CD4-positive, alpha-beta T cell treated with Interleukin-10 for 1 hour (primary cell): ENCODE measurements around the gene THRB.
"Not testable (repeated sequence)": the region's sequence is repeated elsewhere in the genome, so short reads cannot be mapped to it uniquely, and the experiment has no call there.

Experiments used
- DNase-seq: peaks from one replicate; pipeline ENCODE4 v3.0.0-alpha.2; 2020

THRB gene

DNA sequence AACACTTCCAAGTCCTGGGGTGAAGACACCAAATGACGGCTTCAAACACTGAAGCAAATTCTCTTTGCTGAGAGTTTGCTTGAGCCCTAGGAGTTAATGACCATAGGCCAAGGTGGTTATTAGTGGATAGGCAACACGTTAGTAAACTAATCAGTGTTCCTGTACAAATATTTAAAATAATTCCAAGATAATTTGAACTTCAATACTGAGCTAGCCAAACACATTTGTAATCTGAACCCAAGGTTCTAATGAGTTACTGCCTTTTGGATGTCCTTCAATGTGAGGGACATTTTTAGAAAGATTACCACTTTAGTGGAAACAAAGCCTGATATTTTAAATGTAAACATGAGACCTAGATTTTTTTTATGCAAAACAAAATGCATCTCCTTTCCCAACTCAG lies 94.6 kb downstream of the THRB start:
- no peak for DNase-seq

DNA sequence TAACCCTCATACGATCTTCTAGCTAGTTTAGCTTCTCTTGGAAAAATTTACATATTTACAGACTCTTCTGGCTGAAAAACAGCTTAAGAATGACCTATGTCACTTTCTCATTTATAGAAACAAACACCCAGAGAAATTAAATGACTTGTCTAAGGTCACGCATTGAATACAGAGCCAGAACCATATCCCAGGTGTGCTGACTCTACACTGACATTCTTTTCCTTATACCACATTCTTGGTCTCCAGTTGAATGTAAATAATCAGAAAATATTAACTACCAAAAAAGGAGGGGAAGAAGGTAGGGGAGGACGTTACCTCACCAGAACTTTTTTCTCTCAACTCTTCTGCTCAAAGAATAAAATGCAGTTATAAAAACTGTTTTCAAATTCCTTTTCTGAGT lies 95.0 kb downstream of the THRB start:
- DNase-seq: no peak

DNA sequence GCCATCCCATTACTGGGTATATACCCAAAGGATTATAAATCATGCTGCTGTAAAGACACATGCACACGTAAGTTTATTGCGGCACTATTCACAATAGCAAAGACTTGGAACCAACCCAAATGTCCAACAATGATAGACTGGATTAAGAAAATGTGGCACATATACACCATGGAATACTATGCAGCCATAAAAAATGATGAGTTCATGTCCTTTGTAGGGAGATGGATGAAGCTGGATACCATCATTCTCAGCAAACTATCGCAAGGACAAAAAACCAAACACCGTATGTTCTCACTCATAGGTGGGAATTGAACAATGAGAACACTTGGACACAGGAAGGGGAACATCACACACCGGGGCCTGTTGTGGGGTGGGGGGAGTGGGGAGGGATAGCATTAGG lies 95.9 kb downstream of the THRB start:
- DNase-seq: not testable (repeated sequence)

DNA sequence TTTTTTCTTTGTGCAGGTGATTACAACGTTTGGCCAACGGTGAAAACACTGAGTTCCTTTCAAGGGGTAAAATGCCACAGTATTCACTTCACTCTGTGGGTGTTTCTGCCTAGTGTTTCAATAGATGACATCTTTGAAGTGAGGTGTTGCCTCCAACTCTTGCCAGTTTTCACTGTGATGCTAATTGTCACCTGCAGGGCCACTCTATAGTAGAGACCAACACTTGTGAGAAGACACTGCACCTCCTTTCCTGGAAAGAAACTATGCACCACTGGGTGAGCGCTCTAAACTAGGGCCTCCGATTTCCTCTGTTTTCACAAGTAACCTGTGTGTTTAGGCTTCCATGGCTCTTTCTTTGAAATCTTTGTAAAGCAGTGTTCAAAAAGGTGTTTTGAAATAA lies 98.3 kb downstream of the THRB start:
- DNase-seq: no peak

DNA sequence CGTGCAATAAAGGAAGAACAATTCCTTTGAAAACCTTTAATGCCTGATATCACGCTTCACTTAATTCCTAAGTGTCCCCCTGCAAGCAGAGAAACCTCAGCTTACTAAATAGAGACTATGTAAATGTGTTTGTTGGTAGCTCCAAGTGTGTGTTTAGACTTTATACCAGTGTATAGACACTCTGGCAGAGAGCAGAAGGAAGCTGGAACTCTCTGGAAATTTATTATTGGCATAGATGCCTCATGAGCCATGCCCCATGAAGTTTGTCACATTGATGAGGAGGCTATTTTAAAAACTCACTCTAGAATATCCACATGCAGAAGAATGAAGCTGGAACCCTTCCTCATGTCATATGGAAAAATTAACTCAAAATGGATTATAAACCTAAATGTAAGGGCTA lies 99.9 kb downstream of the THRB start:
- DNase-seq: no peak

DNA sequence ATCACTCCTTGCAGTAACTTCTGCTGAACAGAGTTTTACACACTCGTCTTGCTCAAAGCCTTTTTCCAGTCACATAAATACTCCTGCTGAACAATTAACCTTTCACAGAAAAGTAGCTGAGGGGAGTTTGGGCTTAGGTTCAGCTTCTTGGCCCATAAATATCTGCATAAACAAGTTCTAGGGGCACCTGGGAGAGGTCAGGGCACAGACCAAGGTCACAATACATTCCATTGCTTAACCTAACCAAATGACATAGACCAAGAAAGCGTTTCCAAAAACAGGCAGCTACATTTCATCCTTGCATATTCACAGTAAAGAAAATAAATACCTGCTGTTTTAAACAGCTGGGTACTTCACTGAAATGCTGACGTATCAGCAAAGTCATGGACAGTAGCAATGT lies 101.3 kb downstream of the THRB start:
- no peak for DNase-seq

DNA sequence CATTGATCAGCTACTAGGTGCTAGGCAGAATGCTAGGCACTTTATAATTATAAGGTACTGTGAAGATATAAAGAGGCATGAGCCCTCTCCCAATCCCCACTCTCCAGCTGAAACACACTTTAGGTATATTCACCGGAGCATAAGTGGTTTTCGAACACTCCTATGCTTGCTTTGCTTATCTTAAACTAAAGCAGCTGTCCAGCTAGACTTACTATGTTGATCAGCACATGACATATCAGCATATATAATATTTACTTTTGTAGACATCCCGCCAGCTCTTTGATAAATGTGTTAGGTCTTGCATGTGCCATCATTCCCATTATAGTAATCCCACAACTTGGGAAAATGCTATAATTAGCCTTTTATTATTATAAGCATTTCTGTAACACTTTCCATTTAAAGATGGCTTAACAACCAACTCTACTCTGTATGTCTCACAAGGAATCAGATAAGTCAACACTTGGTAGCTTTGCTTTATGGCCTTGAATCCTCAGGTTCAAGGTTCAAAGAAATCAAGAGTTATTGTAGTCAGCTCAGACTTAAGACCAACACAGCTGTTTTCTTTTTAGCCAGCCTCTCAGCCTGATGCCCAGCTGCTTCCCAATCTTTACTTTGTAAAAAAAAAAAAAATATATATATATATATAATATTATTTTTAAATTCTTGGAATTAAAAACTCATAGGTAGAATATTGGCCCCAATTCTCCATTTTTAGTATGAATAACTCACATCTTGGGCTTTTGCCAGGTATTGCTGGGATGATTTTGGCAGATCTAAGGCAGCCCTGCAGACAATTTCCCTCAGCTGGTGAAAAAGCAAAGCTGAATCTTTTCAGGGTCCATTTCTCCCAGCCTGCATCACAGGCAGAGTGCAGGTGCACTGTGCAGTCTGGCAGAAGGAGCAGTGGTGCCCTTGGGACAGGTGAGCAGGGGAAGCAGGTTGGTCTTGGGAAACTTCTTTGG lies 104.2 kb downstream of the THRB start:
- no peak for DNase-seq

DNA sequence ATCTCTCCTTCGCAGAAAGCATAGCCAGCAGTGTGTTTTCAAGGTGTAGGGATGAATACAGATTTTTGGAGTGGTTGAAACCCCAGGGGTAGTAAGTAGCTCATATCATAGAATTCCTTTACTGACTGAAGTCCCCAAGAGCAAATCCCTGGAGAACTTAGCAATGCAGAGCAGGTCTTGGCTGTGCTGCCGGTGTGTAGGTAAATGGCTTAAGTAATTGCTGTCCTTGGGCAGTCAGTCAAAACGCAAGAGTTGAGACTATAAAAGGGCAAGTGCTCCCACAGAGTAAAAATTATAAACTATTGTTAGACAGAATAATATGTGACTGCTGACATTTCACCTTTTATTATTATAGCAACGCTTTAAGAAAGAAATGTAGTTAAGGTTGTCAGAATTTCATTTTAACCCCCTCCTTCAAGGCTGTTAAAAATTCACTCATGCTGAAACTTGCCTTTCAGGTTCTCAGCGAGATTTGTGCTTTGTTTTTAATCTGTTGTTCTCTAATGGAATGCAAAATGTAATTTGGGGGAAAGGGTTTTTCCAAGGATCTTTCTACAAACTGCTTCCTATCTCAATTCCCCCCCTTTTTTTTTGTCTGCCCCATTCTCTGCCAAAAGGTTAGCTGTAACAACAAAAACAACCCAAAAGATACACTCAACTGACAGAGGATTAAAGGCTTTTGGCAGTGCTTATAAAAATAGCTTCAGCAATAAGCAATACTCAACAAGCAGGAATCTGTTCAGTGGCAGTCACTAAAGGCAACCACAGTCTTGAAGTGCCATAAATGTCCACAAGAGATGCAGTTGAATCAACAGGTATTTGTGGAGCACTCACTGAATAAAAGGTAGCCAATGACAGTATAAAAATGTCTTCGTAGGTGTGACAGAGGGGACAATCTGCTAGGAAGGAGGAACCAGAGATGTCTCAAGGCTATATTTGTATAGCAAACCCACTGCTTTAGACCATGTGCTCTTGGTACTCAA lies 105.3 kb downstream of the THRB start:
- DNase-seq: no peak

DNA sequence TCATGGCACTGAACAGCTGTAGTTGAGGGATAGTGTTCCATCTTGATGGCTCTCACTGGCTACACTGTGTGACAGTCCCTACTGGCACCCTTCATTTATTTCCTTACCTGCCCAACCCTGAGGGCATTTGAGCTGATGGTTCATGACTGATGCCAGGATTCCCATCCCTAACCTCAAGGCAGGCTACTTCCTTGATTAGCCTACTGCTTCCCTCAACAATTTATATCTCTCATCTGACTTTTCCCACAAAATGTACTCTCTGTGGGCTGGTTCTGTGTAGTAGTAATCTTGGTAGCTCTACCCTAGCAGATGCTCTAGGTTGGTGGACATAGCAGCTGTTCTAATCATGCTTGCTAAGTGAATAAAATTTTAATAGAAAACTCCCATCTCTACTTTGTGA lies 106.0 kb downstream of the THRB start:
- no peak for DNase-seq

DNA sequence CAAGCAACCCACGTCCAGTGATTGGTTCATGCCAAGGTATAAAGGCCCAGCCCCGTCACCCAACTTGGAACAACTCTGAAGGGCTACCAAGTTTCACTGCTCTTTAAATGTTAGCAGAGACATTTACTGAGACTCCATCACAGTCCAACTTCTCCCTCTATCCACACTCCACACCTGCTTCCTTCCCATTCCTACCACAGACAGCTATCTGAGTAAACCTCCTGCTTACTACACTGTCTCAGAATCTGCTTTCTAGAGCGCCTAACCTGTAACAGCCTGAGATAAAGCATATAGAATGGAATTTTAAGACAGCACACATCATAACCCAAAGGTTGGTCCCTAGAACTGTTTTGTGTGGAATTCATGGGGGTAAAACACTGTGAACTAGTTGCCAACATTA lies 106.5 kb downstream of the THRB start:
- no peak for DNase-seq

DNA sequence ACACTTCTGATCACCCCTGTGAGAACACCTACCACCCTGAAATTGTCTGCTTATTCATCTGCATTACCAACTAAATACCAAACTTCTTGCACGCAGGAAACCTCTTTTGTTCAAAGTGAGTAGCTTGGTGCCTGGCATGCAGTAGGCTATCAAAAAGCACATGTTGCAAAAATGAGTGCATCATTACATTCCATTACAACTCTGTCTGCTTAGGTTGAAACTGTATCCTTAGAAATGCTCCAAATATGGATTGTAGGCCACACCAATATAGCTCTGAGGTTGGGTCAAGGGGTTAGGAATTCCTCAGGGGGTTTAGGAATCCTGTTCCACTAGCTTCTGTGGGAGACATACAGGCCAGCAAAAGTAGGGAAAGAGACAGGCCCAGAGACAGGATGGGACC lies 107.2 kb downstream of the THRB start:
- no peak for DNase-seq

DNA sequence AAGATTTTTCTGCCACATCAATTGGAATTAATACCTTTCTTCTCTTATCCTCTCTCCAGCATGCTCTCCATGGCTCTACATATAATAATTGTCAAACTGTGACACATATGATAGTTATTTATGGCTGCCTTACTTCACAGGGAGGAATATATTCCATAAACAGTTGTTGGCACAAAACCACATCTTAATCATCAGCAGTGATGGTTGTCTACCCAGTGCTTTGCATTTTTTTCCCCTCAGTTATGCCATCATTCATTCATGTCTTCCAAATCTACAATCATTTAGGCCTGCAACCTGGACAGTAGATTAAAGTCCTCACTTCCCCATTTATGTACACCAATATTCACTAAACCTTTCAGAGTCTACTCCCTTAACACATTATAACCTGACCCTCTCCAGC lies 107.7 kb downstream of the THRB start:
- no peak for DNase-seq

DNA sequence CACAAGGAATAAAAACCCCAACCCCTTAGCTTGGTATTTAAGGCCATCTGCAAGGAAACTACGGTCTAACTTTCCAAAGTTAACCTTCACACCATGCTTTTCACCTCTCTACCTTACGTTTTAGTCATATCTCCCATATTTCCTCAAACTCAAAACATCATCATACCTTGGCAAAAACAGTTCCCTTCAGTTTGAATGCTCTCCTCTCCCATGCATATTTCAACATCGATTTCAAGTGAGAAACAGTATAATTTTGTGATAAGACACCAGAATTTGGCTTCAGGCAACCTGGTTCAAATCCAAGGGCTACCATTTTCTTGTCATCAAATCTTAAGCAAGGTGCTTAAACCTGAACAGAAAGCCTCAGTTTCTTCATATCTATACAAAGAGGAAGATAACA lies 108.2 kb downstream of the THRB start:
- no peak for DNase-seq

DNA sequence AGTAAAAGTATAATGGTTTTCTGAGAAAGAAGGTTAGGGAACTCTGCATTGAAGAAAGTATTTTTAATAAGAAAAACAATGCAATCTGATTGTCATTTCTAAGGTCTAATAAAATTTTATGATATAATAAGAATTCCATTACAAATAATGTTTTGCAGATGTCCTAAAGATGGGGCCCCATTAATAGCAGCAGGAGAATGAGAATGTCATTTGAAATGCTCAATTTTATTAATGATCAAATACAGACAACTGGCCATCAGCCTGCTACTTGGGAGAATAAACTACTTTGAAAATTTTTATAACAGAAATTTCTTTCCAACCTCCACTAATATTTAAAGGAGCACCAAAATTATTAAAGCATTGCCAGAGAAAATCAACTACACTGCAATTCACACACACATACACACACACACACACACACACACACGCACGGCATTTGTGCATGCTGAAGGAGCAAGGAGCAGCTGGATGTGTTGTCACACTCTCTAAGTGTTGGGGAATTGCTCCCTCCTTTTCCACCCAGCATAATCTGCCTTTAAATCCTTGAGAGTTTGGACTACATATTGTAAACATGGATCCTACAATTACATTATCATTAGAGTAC lies 109.5 kb downstream of the THRB start:
- DNase-seq: no peak

DNA sequence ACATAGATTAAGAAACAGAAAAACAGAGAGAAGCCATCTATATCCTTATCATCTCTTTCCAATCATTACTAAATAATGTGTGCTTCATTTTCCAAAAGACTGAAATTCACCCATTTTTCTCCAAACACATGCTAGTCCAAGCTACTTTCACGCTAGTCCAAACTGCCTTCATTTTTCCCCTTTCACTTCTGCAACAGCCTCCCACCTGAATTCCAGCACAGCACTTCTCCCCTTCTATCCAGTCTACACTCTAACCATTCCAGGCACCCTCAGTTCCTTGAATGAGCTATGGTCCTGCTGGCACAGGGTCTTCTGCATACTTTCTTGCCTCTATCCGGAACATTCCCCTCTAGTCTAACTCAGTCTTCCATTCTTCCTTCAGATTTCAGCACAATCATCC lies 112.0 kb downstream of the THRB start:
- no peak for DNase-seq

DNA sequence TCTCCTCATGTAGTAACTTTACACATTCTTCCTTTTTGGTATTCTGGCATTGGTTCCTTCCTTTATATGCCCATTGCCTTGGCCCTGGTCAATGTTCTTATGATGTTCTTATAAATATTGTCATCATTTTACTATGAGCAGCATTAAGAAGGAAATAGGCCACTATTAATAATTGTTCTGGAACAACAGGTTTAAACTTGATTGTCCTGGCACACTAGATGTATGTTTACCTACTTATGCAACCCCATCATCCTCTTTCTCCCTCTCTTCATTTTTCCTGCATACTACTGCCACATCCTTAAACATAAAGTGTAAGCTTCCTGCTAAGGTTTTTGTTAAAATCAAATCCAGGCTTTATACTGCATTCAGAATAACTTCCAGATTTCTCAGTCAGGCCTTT lies 114.7 kb downstream of the THRB start:
- DNase-seq: no peak

DNA sequence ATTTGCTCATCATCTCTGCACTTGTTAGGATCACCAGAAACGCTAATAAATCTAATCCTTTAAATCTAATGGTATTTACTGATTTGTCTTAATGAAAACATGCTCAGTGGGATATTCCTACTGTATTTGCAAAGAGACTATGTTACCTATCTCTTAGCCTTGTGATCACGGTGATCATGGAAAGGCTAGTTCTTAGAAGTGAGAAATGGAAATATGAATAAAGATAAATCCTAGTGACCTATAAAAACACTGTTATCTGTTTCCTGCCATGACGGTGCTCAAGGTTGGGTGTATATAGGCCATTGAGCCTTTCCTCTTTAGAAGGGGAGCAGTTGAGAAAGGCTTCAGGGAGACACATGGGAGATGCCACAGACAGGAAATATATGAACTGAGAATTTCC lies 116.3 kb downstream of the THRB start:
- no peak for DNase-seq

DNA sequence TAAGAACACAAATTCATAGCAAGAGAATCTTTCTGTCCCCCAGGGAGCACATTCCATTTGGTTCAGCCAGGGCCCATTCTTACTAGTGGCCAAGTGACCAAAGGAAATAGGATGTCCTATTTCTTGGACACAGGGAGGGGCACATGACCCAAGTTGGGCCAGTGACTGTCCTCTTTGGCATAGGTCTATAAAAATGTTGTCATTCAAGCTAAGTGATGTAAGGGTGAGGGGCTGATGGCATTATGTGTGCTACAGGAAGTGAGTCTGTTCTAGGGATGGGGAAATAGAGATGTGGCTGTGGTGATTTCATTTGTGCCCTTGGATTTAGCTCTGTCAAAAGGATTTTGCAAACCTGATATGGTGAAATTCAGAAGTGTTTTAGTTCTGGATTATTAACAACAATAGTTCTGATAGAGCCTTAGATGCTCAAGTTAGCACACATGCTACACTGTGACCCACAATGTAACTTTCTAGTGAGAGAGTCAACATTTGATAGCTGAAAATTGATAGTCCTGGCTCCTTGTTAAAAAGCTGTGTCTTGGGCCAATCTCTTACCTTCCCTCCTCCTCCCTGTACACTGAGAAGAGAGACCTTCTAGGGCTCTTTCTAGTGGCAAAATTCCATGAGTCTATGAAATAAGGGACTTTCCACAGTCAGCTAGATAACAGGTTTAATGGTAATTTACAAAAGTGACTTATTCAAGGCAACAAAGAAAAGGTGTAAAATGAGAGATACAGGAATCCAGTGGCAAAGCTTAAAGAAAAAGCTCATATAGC lies 117.2 kb downstream of the THRB start:
- DNase-seq: no peak

DNA sequence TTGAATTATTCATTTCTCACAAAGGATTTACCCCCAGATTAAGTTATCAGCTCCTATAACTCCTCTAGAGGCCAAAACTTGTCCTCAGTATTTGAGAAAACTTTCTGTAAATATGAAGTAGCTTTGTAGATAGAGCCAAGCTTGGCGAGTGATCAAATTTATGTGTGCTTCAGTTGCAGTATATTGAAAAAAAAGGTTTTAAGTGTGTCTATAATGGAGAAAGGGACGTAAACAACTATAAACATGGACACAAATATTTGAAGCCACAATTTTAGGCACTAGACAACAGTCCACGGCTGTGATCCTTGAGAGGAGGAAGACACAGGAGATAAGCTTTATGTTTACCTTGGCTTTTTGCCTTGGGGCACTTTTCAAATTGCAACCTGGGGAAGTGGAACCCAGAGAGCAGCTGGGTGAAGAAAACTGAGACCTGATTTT lies 118.7 kb downstream of the THRB start:
- no peak for DNase-seq

DNA sequence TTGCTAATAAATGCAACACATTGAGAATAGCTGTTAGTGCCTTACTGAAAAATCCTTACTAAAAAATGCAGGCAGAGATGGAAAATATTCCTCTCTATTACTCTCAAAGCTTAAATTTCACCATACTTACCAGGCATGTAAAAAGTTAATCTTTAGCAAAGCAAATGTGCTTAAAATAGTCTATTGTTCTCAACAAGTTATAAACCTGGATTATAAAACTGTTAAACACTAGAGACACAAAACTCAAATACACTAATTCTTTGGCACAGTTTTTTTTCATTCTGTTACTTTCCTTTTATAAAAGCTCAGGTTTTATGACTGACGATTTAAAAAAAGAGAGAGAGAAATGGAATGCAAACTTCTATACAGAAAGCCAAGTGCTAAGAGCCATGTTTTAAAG lies 119.8 kb downstream of the THRB start:
- DNase-seq: no peak

DNA sequence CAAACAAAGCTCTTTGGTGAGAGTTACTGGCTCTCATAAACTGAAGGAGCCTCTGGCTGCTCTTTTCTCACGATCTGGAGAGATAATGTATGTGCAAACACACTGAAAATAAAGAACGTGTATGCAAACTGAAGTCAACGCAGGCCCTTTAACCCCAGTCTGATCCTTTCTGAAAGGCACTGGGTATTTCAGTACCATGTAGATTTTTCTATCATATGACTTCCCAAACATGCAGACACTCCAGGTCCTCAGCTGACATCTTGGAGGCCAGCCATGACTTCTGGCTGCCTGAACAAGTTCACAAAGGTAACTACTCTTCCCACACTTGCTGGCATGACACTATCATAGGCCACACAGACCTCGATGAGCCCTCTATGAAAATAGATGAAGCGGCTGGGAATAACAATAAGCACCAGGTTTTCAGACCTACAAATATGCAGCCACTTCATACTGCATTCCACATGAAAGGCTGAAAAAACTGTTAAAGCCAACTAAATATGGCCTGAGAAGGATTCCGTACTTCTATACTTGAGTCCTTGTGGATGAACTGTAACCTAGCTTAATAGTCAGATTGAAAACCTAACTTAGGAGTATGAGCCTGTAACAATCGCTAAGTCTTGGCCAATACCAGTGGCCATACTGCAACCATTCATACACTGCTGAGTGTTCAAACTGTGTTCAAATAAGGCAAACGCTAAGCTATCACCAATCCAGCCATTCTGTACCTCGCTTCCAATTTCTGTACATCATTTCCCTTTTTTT lies 121.3 kb downstream of the THRB start:
- no peak for DNase-seq
